Tongue (tissue), 2 donors: ENCODE data around the gene DOCK9. TPM values are rescaled to one million over a fixed set of nuclear protein-coding genes. Genes with fewer than 3 reads are reported as not detected.

ENCODE experiments used
- DNase-seq: peaks from one replicate; pipeline ENCODE4 v3.0.0-alpha.2; 2015
- total RNA-seq: library from RNA; depleted of rRNA; stranded (reverse); fragments of >200 nt; gene quantifications from one replicate; pipeline ENCODE4 v1.2.3, GENCODE V29; 2014

DOCK9 gene, protein sequence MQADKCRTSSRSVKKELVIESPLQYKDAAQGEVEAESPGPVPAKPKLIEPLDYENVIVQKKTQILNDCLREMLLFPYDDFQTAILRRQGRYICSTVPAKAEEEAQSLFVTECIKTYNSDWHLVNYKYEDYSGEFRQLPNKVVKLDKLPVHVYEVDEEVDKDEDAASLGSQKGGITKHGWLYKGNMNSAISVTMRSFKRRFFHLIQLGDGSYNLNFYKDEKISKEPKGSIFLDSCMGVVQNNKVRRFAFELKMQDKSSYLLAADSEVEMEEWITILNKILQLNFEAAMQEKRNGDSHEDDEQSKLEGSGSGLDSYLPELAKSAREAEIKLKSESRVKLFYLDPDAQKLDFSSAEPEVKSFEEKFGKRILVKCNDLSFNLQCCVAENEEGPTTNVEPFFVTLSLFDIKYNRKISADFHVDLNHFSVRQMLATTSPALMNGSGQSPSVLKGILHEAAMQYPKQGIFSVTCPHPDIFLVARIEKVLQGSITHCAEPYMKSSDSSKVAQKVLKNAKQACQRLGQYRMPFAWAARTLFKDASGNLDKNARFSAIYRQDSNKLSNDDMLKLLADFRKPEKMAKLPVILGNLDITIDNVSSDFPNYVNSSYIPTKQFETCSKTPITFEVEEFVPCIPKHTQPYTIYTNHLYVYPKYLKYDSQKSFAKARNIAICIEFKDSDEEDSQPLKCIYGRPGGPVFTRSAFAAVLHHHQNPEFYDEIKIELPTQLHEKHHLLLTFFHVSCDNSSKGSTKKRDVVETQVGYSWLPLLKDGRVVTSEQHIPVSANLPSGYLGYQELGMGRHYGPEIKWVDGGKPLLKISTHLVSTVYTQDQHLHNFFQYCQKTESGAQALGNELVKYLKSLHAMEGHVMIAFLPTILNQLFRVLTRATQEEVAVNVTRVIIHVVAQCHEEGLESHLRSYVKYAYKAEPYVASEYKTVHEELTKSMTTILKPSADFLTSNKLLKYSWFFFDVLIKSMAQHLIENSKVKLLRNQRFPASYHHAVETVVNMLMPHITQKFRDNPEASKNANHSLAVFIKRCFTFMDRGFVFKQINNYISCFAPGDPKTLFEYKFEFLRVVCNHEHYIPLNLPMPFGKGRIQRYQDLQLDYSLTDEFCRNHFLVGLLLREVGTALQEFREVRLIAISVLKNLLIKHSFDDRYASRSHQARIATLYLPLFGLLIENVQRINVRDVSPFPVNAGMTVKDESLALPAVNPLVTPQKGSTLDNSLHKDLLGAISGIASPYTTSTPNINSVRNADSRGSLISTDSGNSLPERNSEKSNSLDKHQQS (N-terminal part only)
- 143 TPM for total RNA-seq

DNA sequence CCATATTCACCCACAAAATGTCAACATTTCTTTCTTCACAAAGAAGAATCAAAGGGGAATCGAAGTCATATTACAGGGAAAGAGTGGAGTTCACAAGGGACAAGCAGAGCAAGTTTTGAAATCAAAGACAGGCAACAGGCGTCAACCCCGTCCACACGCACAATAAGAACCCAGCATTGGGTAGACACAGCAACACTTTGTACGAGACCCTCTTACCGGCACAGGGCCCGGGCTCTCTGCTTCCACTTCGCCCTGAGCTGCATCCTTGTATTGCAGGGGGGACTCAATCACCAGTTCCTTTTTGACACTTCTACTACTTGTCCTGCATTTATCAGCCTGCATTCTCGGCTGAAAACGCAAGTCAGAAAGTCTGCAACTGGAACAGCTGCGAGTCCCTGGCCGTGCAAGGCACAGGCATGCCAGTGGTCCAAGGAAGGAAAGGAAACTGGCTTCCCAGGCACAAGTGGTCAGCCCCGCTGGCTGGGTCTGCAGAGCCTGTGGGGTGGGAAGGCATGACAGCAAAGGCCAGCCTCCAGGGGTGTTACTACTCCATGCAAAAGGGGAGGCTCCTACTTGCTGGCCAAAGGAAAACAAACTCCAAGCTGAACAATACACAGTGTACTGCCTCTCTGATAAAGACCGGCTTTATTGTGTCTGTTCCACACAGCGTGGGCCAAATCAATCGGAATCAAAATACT lies at the start of gene DOCK9:
DOCK9 (minus strand) TSS at position 497 of the 698 bp plus-strand sequence; CDS start at position 342, 155 bp downstream.
- DNase-seq, result peak; percentile 90

DNA sequence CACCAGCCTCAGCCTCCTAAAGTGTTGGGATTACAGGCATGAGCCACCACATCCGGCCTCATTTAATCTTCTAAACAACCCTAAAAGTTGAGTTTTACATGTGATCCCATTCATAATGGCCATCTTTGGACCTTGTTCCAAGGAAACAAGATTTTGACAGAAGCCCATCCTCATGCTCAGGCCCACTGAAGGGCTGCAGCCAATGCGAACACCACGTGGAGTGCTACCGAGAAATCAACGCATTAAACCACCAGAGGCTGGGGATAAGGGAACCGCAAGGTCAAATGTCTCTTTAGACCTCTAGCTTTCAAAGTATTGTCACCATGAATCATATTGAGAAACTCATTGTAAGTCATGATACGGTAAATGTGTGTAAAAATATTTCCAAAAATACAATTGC lies 49.4 kb upstream of the DOCK9 start:
- DNase-seq, result no peak

DNA sequence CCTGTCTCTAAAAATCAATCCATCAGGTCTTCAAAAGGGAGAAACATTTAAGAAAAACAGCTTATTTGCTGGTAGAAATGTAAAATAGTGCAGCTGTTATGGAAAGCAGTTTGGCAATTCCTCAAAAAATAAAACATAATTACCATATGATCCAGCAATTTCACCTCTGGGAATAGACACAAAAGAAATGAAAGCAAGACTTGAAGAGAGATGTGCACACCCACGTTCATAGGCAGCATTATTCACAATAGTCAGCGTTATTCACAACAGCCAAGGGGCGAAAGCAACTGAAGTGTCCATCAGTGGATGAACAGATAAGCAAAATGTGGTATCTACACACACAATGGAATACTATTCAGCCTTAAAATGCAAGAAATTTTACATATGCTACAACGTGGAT lies 45.1 kb upstream of the DOCK9 start:
- DNase-seq, result no peak

DNA sequence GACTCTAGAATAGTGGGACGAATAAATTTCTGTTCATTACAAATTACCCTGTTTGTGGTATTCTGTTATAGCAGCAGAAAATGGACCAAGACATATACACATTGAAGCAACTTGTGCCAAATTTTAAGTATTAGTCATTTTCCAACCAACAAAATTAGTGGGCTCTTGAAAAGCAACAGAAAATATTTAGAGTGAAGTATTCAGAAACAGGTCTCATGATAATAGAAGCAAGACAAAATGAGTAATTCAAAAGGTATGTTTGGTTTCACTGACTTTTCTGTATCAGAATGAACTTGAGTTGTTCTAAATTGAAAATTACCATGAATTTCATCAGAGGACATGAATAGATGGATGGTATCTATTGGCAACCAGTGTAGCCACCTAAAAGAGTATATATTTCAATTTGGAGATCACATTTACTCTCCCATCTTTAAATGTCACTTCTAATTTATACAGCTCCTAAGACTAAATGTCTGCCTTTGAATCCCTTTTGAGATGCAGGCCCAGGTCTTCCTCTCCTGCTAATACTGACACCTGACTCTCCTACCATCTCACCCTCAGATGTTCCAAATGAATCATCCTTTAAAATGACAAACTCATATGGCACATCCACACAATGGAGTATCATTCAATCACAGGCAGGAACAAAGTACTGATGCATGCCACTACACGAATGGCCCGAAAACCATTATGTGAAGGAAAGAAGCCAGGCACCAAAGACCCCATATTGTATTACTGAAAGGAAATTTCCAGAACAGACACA lies 40.7 kb upstream of the DOCK9 start:
- no peak for DNase-seq

DNA sequence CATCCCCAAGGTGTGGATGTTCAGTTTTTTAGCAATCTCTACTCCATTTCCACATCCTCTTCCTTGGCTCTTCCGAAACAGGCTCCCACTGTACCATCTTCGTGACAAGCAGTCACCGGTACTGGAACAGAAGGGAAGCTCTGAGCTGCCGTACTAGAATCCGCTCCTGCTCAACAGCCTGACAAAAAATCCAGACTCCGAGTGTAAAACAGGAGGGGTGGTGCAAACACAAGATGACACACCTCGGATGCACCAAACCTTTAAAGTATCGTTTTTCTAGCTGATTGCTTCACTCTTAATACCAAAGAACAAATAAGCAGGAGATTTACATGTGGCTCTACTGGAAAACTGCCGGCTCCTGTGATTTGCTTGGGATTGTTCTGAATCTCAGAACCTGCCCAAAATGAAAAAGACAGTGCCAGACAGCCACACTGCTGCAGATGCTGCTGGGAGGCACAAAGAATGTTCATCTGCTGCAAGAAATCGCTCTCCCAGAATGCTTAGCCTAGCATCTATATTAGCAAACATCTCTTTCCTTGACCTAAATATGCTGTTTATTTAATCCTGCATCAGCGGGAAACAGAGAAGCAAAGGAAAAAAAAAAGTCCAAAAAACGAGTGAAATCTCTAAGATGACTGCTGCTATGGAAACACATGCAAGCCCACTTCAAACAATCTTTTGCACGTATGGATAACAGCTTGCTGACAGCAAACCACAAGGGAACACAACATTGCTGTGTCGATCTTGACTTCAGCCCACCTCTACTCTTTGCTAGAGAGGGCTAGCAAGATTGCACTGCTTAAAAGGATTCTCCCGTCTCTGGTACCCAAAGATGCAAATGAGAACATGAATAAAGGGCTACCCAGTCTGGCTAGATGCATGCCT lies 38.0 kb upstream of the DOCK9 start:
- no peak for DNase-seq

DNA sequence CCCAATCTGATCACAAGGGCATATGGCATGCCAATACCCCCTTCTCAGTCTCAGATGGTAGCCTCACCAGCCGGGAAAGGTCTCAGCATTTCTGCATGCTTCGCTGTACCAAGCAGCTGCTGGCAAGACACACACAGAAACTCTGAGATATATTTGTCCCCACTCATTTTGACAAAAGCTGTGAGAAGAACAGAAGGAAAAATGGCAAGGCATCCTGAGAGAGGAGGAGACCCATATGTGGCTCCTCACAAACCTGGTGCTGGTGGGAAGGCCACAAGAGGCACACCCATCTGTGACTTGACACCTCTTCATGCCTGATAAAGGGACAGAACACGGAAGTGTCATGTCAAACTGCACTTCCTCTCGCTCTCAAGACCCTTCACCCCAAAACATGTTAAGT lies 36.7 kb upstream of the DOCK9 start:
- no peak for DNase-seq

DNA sequence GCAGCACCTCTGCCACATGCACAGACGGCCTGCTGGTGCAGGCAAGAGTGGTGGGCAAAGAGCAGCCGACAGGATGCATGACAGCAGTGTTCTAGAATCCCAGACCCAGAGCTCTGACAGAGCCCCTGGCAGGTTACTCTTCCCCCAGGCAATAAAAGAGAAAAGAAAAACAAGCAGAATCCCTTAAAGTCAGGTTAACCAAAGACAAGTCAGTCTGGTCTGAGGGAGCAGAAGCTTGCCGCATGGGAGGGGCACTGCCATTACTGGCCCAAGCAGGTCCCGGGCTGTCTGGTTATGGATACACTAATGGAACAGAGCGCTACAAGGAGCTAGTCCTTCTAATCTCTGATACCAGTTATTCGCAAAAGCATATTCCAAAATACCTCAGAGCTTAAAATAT lies 36.1 kb upstream of the DOCK9 start:
- DNase-seq, result no peak

DNA sequence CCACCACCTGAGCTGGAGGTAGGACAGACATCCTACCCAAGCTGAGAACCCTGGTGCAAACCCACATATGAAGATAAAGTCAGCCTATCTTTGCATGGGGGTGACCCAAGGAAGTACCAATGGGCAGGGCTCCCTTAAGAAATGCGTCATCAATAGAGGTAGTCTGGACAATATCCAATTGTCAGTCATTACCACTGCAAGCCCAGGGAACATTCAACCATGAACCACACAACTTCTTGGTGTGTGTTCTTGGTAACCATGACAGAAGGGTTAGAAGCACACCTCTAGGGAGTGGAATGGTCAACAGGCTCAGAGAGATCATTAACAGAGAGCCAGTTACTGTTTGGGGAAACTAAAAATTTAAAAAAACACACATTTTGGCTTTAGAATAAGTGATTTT lies 34.7 kb upstream of the DOCK9 start:
- DNase-seq, result no peak

DNA sequence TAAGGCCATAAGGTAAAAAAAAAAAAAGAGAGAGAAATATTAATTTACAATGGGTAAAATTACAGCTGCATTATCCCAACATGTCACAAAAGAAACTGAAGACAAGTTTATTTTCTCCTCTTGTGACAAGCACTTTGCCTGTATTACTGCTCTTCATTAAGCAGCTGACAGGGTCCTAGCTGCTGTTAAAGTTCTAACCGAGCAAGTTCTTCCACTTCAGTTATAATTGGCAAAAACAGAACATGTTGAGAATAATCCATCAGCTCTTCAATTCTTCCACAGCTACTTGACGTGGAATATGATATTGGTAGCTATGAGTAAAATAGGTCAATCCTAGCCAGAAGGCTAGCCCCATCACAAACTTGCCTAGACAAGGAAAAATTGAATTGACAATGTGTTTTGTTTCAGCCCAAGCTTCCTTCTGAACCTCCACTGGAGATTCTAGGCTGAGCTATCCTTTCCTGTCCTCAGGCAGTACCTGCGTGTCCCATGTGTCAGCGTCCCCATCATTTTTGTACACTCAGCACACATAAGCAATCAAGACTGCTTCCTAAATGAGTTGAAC lies 32.2 kb upstream of the DOCK9 start:
- no peak for DNase-seq

DNA sequence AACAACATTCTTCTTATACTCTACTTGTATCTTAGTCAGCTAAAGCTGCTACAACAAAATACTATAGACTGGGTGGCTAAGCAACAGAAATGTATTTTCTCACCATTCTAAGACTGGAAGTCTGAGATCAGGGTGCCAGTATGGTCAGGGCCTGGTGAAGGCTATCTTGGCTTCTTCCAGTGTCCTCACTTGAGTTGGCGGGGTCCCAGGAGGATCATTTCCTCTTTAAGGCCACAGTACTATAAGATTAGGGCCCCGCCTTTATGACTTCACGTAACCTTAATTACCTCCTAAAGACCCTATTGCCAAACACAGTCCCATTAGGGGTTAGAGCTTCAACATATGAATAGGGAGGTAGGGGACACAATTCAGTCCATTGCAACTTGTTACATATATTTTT lies 30.7 kb upstream of the DOCK9 start:
- DNase-seq, result no peak

DNA sequence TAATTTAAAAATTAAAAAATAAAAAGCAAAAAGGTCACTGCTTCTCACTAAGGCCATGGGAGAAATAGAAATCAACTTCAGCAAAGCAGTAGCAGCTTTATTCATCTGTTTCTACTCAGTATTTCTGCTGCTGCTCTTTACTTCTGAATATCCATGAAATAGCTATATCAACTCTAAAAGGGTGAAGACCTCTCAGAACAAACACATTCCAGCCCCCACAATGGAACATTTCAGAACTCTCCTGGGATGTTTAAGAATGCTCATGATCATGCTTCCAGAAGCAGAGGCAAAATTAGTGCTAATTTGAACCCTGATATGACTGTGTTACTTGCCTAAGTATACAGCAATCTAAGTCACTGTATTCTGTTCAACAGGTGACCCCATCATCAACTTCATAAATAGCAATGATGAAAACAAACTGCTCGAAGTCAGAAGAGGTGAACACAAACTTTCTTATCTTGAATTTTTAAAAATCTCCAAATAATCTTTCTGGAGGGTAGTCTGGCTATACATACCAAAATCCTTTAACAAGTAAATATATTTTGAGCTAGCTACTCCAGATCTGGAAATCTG lies 29.6 kb upstream of the DOCK9 start:
- no peak for DNase-seq

DNA sequence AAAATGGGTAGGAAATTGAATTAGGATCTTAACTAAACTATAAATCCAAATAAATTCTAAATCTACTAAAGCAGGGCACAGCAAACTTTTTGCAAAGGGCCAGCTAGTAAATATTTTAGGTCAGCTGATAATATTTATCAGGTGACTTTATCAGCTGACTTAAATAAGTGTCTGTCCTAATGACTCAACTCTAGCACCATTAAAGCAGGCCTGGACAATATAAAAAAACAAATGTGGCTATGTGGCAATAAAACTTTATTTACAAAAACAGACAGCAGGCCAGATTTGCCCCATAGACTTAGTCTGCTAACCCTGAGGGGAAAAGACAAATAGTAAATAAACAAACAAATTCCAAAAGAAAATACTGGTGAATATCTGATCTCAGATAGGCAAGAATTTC lies 27.7 kb upstream of the DOCK9 start:
- no peak for DNase-seq

DNA sequence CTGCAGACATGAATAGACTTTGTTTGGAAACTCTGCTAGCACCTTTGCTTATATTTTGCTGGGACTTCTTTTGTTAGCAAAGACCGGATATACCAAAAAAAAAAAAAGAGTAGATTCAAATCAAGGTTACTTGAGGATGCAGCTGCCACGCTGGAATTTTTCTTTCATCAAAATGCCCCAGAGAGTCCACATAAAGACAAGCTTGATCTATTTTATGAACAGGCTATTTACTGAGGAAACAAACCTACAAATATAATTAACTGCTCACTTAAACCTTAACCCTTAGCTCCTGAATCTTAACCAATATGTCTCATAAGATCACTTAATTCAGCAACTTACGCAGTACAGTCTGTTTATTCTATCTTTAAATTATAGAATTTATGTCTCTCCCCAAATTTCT lies 27.1 kb upstream of the DOCK9 start:
- DNase-seq, result peak; percentile 26

DNA sequence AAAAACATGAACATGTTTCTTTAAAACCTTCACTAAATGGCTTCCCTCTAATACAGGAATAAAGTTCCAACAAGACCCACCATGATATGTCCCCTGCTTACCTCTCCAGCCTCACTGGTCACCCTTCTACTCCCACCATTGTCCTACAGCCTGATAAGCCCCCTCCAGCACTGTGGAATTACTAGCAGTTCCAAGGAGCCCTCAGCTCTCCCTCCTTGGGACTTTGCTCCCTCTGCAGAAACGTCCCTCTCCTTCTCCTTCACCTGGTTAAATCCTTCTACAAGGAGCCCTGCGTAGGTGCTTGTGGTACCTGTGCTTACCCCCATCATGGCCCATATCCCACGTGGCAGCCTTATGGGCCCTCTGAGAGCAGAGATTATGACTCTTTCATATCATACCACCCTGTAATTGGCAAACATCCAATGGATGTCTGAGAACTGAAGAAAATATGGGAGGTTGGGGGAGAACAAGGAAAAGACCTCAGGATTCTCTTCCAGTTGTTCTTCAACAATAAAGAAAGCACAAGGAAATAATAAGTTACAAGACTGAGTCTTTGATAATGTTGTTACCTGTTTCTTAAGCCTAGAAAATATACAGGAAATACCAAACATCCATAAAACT lies 26.1 kb upstream of the DOCK9 start:
- DNase-seq, result no peak

DNA sequence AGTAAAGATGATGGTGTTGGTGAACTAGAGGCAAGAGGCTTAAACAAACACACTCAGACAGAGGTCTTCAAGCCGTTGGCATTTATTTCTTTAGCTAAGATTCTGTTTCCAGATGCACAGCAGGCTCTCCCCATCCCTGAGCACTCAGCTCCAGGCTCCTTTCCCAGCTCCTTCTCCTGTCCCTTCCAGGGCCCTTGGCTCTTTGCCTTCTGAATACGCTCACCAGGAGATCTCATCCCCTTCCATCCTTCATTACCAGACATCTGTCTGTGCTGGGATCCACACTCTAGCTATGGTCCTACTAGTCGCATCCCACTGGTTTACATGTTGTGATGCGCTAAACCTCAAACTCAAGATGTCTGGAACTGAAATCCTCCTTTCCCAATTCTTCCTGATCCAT lies 25.3 kb upstream of the DOCK9 start:
- DNase-seq, result no peak

DNA sequence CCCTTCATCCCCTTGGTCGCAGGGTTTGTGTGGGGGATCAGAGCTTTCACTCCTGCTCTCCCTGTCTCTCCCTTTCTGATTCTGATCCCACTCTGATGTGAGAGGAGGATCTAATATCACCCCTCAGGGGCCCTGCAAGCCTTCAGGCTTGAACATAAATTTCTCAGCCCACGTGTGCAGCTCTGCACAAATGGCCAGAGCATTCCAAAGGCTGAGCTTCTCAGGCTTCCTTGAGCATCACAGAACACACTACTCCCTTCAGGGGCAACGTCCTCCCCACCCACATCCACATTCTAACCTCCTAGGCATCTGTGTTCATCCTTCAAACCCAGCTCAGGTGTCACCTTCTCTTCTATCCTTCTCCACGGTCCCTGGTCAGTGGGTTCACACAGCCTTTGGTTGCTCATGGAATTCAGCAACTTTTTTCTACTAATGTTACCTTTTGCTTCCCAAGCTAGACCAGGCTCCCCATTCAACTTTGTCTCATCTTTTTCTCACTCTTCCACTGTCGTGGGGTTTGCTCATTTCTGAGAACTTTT lies 24.4 kb upstream of the DOCK9 start:
- no peak for DNase-seq

DNA sequence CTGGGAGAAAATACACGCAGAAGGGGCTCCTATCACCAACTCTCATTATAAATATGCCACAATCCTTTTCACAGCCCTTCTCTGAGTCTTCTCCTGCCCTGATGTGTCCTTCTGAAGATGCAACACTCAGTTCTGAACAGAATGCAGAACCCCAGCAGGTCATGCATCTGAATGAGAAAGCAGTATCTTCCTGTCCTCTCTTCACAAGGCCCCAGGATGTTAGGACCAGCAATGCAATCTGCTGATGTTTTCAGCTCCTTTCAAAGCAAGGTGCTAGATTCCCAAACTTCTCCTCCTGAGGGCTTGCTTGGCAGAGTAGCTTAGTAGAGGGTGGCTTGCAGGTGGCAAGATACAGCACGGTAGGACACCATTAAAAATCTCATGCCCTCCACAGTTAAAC lies 22.3 kb upstream of the DOCK9 start:
- no peak for DNase-seq

DNA sequence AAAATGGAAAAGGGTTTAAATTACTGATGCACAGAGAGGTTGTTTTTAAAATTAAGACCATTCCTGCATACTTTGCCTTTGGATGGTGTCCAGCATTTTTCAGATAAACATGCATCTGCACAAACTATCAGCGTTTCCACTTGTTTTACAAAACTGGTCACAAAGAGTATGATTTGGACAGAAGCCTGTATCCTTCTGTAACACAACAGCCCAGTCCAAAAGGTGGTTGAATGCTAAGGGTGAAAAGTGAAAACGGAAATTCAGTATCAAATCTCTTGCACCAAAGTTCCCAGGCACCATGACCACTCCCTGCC lies 21.7 kb upstream of the DOCK9 start:
- no peak for DNase-seq
